GM18511 (cell line): Measurements from ENCODE around the gene COPRS.
A peak's percentile ranks its signal among the peaks of the same experiment; 100 is the strongest.

ENCODE experiments used
- ATAC-seq: cut with Tn5 transposase; IDR thresholded peaks from one replicate; pipeline ENCODE4 v1.9.1; 2021; ENCODE audit warnings: mild to moderate bottlenecking, moderate library complexity; ENCODE audit not compliant: unreplicated experiment

Gene COPRS, protein sequence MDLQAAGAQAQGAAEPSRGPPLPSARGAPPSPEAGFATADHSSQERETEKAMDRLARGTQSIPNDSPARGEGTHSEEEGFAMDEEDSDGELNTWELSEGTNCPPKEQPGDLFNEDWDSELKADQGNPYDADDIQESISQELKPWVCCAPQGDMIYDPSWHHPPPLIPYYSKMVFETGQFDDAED

DNA sequence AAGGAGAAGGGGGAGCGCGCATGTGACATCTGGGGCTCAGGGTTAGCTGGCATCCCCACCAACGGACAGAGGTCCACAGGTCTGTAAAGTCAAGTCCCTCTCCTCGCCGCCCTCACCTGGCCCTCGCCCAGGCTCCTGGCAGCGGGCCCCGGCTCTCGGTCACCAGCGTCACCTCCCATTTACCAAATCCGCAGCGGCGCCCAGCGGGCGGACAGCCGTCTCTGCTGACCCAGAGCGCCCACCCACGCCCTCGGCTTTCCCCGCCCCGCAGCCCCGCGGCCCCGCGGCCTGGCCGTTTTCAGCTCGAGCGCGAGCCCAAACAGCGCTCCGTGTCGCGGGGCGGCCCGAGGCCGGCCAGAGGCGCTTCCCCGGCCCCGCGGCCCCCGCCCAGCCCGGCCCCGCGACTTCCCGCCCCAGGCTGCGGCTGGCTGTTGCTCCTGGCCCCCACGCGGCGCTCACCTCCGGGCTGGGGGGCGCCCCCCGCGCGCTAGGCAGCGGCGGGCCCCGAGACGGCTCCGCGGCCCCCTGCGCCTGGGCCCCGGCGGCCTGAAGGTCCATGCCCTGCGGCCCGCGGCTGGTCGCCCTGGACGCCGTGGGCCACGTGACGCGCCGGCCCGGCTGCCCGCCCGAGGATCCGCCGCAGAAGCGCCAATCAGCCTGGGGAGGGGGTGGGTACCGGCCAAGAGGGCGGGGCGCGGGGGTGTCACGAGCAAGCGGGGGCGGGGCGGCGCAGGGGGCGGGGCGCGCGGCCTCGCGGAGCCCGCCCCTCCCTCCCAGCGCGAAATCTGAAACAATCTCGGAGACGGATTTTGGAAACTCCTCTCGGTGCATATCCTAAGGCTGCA, at the start of gene COPRS:
Gene COPRS, minus strand, starts transcription at position 603 of the 845 bp plus-strand sequence. Its CDS starts 45 bp downstream, at position 558.
- ATAC-seq = peak; percentile 80

- no peak for ATAC-seq
These were observed 49.3 kb upstream of the COPRS start for GRCh38 chr17:31908386-31908785.

- ATAC-seq = no peak
These were observed 48.4 kb upstream of the COPRS start for GRCh38 chr17:31907342-31907962.

DNA sequence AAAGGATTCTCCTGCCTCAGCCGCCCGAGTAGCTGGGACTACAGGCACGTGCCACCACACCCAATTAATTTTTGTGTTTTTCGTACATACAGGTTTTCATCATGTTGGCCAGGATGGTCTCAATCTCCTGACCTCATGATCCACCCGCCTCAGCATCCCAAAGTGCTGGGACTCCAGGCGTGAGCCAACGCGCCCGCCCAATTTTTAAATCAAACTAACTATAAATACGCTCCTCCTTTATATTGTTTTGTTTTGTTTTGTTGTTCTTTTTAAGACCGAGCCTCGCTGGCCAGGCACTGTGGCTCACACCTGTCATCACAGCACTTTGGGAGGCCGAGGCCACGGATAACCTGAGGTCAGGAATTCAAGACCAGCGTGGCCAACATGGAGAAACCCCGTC, 44.4 kb upstream of the COPRS start:
- ATAC-seq = no peak

GRCh38 chr17:31902693-31903092, 43.6 kb upstream of the COPRS start:
- no peak for ATAC-seq

GRCh38 chr17:31900877-31901276, 41.8 kb upstream of the COPRS start:
- ATAC-seq = no peak

- no peak for ATAC-seq
These were observed 29.1 kb upstream of the COPRS start for GRCh38 chr17:31888124-31888523.

- no peak for ATAC-seq
These were observed 23.5 kb upstream of the COPRS start for GRCh38 chr17:31882571-31882970.

DNA sequence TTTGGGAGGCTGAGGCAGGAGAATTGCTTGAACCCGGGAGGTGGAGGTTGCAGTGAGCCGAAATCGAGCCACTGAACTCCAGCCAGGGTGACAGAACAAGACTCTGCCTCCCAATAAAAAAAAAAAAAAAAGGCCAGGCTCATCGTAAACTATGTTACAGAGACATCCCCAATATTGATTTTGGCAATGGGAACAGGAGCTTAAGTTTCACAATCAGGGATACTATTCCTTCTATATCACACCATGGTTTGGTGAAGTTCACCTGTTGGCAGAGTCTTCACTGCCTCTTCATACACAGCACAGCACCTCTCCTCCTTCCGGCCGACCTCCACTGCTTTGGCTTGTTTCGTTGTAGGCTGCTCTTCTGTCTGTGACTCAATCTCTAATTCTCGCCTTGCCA, 21.3 kb upstream of the COPRS start:
- ATAC-seq = no peak

DNA sequence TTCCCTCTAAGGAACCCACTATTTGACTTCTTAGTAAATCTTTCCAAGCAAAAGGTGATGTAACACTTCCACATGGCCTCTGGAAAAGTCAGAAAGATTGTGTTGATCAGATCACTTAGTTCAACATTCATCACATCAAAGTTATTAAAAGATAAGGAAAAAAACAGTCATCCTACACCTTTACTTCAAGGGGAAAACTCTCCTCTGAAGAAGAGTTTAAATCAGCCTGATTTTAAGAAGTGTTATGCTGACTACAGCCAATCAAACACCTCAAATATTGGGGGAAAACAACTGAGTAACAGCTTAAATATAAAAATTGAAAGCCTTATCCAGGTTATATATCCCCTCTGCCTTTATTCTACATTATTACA, 19.6 kb upstream of the COPRS start:
- ATAC-seq = no peak

DNA sequence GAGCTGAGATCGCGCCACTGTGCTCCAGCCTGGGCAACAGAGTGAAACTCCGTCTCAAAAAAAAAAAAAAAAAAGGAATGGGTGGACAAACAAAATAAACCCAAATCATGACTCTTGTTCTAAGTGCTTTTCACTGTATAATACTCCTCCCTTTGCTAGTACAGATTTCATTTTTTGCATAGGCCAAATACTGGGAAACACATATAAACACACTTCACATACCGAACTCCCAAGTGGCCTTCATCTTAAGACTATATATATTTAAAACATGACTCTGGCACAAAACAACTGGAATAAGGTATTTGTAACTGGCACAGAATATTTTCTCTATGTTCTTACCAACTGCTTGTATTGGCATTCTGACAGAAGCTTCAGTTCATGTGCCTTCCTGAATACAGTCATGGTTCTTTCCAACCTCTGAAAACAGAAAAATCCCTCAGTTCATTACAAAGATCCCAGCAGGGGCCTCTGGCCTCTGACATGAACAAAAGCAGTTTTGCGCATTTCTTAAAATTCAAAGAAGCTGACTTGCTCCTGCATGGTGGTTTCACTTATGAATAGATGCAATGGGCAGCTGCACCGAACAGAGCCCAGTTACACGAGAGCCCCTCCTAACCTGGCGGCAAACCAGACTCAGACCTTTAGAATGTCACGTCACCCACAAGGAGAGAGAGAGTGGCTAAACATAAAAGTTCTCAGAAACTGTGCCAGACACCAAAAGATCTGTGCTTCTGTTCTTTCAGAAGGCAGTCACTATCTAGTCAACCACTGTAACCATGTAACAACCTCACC, 19.1 kb upstream of the COPRS start:
- ATAC-seq = no peak

GRCh38 chr17:31877341-31877740, 18.3 kb upstream of the COPRS start:
- no peak for ATAC-seq

DNA sequence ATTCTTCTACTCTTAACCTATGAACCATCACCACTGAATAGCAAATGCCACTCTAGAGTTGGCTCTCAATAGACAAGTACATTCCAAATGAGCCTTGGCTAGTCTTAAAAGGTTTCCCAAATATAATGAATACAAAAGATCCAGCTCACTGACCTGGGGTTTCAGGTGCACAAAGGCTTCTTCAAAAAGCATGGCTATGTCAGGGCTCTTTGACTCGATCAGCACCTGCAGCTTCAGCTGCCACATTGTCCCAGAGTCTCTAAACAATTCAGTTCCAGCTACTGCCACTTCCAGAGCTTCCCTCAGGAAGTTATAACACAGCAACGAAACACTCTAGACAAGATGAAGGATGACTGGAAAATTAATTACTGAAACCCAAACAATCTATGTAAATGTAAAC, 16.0 kb upstream of the COPRS start:
- ATAC-seq = no peak

- no peak for ATAC-seq
These were observed 10.9 kb upstream of the COPRS start for GRCh38 chr17:31869797-31870568.

DNA sequence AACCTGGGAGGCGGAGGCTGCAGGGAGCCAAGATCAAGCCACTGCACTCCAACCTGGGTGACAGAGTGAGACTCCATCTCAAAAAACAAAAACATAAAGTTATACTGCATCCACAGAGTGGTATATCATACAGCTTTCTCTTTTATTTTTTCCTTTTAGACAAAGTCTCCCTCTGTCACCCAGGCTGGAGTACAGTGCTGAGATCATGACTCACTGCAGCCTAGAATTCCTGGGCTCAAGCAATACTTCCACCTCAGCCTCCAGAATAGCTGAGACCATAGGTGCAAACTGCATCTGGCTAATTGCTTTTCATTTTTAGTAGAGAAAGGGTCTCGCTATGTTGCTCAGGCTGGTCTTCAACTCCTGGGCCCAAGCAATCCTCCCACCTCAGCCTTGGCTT, 10.0 kb upstream of the COPRS start:
- no peak for ATAC-seq

- no peak for ATAC-seq
These were observed 504 bp upstream of the COPRS start for GRCh38 chr17:31859487-31860008.

DNA sequence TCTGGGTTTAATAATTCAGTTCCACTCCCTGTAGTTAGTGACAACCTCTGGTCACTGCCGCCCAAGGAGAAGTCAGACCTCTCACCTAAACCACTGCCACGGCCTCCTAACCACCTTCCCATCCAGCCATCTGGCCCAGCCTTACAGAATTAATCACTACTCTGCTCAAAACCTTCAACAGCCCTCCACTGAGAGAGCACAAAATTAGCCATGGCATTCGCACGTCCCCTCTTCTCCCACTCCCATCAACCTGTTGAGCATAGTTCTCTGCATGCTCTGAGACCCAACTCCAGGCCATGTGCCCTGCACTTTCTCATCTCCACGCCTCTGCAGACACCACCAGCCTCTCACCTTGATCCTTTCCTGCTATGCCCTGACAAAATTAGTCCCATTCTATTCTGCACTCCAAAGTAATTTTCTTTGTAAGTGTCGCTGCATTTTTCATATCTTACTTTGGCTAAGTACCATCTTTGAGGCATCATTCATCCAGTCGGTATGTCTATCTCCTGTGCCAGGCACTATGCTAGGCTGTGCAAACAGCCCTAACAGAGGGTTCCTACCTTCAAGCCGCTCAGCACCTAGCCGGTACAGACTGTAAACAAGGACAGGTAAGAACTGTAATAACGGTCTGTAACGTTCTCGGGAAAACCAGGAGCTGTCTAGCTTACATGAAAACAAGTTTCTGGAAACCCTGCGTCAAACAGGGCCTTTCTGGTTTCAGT, 963 bp downstream of the COPRS start:
- ATAC-seq = no peak

- ATAC-seq = no peak
These were observed 2.3 kb downstream of the COPRS start for GRCh38 chr17:31856750-31857149.

DNA sequence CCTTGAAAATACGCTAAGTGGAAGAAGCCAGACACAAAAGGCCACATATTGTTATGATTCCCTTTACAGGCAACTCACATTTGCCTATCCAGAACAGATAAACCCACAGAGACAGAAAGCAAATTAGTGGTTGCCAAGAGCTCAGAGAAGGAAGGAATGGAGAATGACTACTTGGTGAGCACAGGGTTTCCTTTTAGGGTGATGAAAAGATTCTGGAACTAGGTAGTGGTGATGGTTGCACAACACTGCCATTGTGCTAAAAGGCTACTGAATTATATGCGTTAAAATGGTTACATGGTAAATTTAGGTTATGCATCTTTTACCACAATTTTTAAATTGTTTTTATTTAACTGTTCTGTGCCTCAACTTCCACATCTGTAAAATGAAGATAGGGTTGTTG, 4.4 kb downstream of the COPRS start:
- no peak for ATAC-seq
